ENCODE results near the gene SNX6. TPM values are rescaled to one million over a fixed set of nuclear protein-coding genes. Genes with fewer than 3 reads are reported as not detected.
"Not testable (repeated sequence)": the region's sequence is repeated elsewhere in the genome, so short reads cannot be mapped to it uniquely, and the experiment has no call there.

SNX6 gene
- total and polyA plus RNA-seq, 8 donors: 71.3 to 123 (median 107) TPM

GRCh38 chr14:34650786-34651584, 21.0 kb upstream of the SNX6 start:
- ATAC-seq (peak; percentile 82), DNase-seq (no peak)
- intact Hi-C loops (cut with DNase I): no loop called here
- Histone ChIP-seq H3K4me1 (no peaks in the 10 kb centered on the region), H3K4me3 (no peak overlapping the region), H3K36me3 (no peaks in the 10 kb centered on the region), H3K27ac (peak overlapping the region in 1 of 2 donors; percentile 33), H3K9me3 (no peaks in the 10 kb centered on the region), H3K27me3 (no peaks in the 10 kb centered on the region)
- TF ChIP-seq CTCF (IDR thresholded peaks at IDR 0.05): no peak

DNA sequence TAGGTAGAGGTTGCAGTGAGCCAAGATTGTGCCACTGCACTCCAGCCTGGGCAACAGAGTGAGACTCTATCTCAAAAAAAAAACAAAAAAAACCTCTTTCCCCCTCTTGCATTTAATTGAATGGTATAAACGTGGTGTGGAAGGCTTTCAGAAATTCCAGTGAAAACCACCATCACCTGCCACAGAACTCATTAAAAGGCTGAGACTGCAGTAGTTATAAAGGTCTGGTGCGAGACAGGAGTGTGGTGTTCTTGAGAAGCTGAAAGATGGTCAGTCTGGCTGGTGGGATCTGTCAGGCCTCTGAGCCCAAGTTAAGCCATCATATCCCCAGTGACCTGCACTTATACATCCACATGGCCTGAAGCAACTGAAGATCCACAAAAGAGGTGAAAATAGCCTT, 20.1 kb upstream of the SNX6 start:
- H3K27ac ChIP-seq; DNase-seq; H3K4me3 ChIP-seq; H3K4me1 ChIP-seq; H3K27me3 ChIP-seq; H3K36me3 ChIP-seq; ATAC-seq; intact Hi-C loops (cut with DNase I); H3K9me3 ChIP-seq: not testable (repeated sequence)

DNA sequence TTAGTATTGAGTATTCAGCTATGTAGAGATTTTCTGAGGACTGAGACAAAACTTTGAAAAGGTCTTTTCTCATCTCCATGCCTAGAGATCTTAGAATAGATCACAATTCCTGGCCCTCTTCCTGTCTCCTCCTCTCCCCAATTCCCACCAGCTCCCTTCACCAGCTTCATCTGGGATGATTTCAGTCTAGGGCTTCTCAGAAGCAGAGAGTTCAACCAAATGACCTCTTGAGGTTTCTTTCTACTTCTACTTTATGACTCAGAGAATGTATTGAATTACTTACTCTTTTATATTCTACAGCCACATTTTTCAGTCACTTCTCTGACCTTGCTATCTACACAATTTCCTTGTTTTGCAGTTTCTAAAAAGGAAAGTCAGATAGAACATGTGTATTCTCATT, 19.4 kb upstream of the SNX6 start:
- intact Hi-C loops (cut with DNase I): no loop called here

GRCh38 chr14:34646570-34647255, 16.8 kb upstream of the SNX6 start:
- H3K4me3 ChIP-seq: no peak overlapping the region
- no peaks in the 10 kb centered on the region for H3K9me3 ChIP-seq
- no peak for ATAC-seq
- no peak overlapping the region for H3K27ac ChIP-seq
- no peak for TF ChIP-seq CTCF (IDR thresholded peaks at IDR 0.05)
- H3K4me1 ChIP-seq: no peaks in the 10 kb centered on the region
- intact Hi-C loops (cut with DNase I): no loop called here
- no peak for DNase-seq
- H3K36me3 ChIP-seq: no peaks in the 10 kb centered on the region
- H3K27me3 ChIP-seq: no peaks in the 10 kb centered on the region

More for the DNA sequence above, 19.4 kb upstream of the SNX6 start:
- no peak for TF ChIP-seq CTCF (IDR thresholded peaks at IDR 0.05)
- Histone ChIP-seq H3K27ac (no peak overlapping the region), H3K36me3 (no peaks in the 10 kb centered on the region), H3K27me3 (no peaks in the 10 kb centered on the region), H3K4me3 (no peak overlapping the region), H3K9me3 (no peaks in the 10 kb centered on the region), H3K4me1 (no peaks in the 10 kb centered on the region)
- ATAC-seq: peak; percentile 30
- no peak for DNase-seq

GRCh38 chr14:34643361-34643760, 13.4 kb upstream of the SNX6 start:
- no peaks in the 10 kb centered on the region for H3K27me3 ChIP-seq
- H3K27ac ChIP-seq: no peak overlapping the region
- intact Hi-C loops (cut with DNase I): no loop called here
- no peaks in the 10 kb centered on the region for H3K9me3 ChIP-seq
- no peak overlapping the region for H3K4me3 ChIP-seq
- H3K4me1 ChIP-seq: no peaks in the 10 kb centered on the region
- no peak for TF ChIP-seq CTCF (IDR thresholded peaks at IDR 0.05)
- ATAC-seq (no peak), DNase-seq (no peak)
- H3K36me3 ChIP-seq: no peaks in the 10 kb centered on the region

All from left lung (tissue), 10 donors.